Measurements from ENCODE around the gene DHTKD1.

Gene DHTKD1

DNA sequence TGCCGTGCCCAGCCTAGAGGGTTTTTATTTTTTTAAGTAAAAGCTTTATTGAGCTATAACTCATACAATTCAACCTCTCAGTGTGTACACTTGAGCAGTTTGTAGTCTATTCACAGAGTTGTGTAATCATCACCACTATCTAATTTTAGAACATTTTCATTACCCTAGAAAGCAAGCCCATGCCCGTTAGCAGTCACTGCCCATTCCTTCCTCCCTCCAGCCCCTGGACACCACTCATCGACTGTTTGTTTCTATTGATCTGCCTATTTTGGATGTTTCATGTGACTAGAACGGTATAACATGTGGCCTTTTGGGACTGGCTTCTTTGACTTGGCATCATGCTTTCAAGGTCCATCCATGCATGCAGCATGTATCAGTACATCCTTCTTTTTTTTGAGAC, 35.0 kb downstream of the DHTKD1 start:
- Histone ChIP-seq H3K36me3 (peaks cover 93% of the 10 kb centered on the region), H3K9me3 (no peaks in the 10 kb centered on the region), H3K27ac (no peak overlapping the region), H3K4me3 (ENCODE audit: low read depth in 1 of 2, low read length in 1 of 2) (no peak overlapping the region), H3K4me1 (ENCODE audit: control insufficient read depth in 1 of 2, insufficient read depth in 1 of 2, low read depth in 1 of 2, low read length in 1 of 2) (peaks cover 0 to 4% of the 10 kb centered on the region in 2 experiments), H3K27me3 (no peaks in the 10 kb centered on the region)
- TF ChIP-seq, protein P1, sequence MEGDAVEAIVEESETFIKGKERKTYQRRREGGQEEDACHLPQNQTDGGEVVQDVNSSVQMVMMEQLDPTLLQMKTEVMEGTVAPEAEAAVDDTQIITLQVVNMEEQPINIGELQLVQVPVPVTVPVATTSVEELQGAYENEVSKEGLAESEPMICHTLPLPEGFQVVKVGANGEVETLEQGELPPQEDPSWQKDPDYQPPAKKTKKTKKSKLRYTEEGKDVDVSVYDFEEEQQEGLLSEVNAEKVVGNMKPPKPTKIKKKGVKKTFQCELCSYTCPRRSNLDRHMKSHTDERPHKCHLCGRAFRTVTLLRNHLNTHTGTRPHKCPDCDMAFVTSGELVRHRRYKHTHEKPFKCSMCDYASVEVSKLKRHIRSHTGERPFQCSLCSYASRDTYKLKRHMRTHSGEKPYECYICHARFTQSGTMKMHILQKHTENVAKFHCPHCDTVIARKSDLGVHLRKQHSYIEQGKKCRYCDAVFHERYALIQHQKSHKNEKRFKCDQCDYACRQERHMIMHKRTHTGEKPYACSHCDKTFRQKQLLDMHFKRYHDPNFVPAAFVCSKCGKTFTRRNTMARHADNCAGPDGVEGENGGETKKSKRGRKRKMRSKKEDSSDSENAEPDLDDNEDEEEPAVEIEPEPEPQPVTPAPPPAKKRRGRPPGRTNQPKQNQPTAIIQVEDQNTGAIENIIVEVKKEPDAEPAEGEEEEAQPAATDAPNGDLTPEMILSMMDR (IDR thresholded peaks at IDR 0.05): no peak

DNA sequence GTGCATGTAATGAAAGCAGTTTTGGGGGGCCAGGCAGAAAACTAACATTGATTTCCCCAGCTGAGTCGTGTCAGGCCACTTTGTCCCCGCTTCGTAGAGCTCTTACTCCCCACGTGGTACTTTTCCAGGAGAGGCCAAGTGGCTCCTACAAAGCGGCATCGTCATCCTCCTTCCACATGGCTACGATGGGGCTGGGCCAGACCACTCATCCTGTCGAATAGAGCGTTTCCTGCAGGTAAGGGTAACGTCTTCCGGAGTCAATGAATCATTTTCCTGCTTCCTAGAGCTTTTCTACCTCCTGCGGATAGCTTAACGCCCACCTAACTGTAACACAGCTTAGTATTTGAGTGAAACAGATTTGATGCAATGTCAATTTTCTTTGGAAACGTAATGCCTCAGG, 39.0 kb downstream of the DHTKD1 start:
- no peak overlapping the region for H3K4me3 ChIP-seq (ENCODE audit: low read depth in 1 of 2, low read length in 1 of 2)
- peaks cover 6 to 7% of the 10 kb centered on the region in 2 experiments for H3K4me1 ChIP-seq (ENCODE audit: control insufficient read depth in 1 of 2, insufficient read depth in 1 of 2, low read depth in 1 of 2, low read length in 1 of 2)
- TF ChIP-seq, protein P1 (IDR thresholded peaks at IDR 0.05): no peak
- H3K36me3 ChIP-seq: peaks cover 94% of the 10 kb centered on the region
- H3K27ac ChIP-seq: no peak overlapping the region
- no peaks in the 10 kb centered on the region for H3K9me3 ChIP-seq
- no peaks in the 10 kb centered on the region for H3K27me3 ChIP-seq

DNA sequence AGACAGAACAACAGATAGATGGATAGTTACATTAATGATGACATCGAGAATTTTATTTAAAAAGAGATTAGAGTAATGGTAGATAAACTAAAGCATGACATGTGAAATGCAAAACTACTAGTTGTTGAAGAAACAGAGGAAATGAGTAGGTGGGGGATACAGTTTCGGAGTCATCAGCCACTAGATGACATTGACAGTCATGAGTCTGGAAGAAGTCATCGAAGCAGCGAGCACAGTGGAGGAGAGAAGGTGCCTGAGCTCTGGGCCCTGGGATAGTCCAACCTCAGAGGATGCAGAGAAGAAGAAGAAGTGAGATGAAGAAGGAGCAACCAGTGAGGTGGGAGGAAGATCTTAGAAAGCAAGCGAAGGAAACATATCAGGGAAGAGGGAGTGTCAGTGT, 40.5 kb downstream of the DHTKD1 start:
- TF ChIP-seq, protein P1 (IDR thresholded peaks at IDR 0.05): no peak
- Histone ChIP-seq H3K4me1 (ENCODE audit: control insufficient read depth in 1 of 2, insufficient read depth in 1 of 2, low read depth in 1 of 2, low read length in 1 of 2) (peaks cover 8 to 14% of the 10 kb centered on the region in 2 experiments), H3K36me3 (peaks cover 94% of the 10 kb centered on the region), H3K27ac (no peak overlapping the region), H3K9me3 (no peaks in the 10 kb centered on the region), H3K4me3 (ENCODE audit: low read depth in 1 of 2, low read length in 1 of 2) (no peak overlapping the region), H3K27me3 (no peaks in the 10 kb centered on the region)

DNA sequence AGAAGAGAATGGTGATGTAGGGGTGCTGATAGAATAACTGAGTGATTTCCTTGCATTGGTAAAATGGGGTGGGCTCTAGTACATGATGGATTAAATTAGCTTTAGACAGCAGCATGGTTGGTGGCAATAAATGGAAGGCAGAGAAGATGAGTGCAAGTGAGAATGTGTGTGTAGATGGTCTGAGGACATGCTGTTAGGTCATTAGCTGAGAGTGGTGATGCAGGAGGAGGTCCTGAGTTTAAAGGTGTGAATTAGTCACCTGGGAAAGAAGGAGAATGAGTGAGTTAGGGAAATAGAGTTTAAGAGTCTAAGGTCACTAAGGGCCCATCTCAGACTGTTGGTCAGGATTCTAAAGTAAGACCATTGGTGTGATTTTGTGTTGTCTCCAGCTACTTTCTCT, 42.8 kb downstream of the DHTKD1 start:
- H3K4me1 ChIP-seq (ENCODE audit: control insufficient read depth in 1 of 2, insufficient read depth in 1 of 2, low read depth in 1 of 2, low read length in 1 of 2): peaks cover 8 to 14% of the 10 kb centered on the region in 2 experiments
- H3K36me3 ChIP-seq: peaks cover 91% of the 10 kb centered on the region
- no peak overlapping the region for H3K27ac ChIP-seq
- H3K4me3 ChIP-seq (ENCODE audit: low read depth in 1 of 2, low read length in 1 of 2): no peak overlapping the region
- H3K27me3 ChIP-seq: no peaks in the 10 kb centered on the region
- H3K9me3 ChIP-seq: no peaks in the 10 kb centered on the region
- TF ChIP-seq, protein P1 (IDR thresholded peaks at IDR 0.05): no peak

DNA sequence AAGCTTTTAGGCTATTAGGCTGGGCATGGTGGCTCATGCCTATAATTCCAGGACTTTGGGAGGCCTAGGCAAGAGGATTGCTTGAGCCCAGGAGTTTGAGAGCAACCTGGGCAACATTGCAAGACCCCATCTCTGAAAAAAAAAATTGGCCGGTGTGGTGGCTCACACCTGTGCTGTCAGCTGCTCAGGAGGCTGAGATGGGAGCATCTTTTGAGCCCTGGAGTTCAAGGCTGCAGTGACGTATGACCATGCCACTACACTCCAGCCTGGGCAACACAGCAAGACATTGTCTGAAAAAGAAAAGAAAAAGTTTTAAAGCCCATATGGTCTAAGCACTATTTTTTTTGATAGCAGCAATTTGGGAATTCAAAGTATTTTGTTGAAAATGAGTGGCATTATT, 44.9 kb downstream of the DHTKD1 start:
- TF ChIP-seq, protein P1 (IDR thresholded peaks at IDR 0.05): no peak
- Histone ChIP-seq H3K4me1 (ENCODE audit: control insufficient read depth in 1 of 2, insufficient read depth in 1 of 2, low read depth in 1 of 2, low read length in 1 of 2) (peaks cover 8 to 14% of the 10 kb centered on the region in 2 experiments), H3K36me3 (peaks cover 88% of the 10 kb centered on the region), H3K4me3 (ENCODE audit: low read depth in 1 of 2, low read length in 1 of 2) (no peak overlapping the region), H3K27me3 (no peaks in the 10 kb centered on the region), H3K9me3 (no peaks in the 10 kb centered on the region), H3K27ac (no peak overlapping the region)

DNA sequence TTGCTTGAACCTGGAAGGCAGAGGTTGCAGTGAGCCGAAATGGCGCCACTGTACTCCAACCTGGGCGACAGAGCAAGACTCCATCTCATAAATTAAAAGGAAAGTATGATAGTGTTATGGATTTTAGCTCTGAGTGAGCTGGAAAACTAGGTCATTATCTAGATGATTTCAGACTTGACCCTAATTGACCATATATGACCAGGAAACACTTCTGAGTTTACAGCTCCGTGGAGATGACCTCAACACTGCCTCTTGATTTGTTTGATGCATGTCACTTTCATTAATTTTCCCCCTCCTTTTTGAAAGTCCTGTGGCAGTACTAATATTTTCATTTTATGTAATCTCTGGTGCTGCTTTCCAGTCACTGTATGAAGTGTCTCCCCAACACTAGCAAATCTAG, 52.9 kb downstream of the DHTKD1 start:
- TF ChIP-seq, protein P1 (IDR thresholded peaks at IDR 0.05): no peak
- Histone ChIP-seq H3K4me1 (ENCODE audit: control insufficient read depth in 1 of 2, insufficient read depth in 1 of 2, low read depth in 1 of 2, low read length in 1 of 2) (no peaks in the 10 kb centered on the region), H3K27me3 (no peaks in the 10 kb centered on the region), H3K36me3 (peaks cover 76% of the 10 kb centered on the region), H3K9me3 (no peaks in the 10 kb centered on the region), H3K4me3 (ENCODE audit: low read depth in 1 of 2, low read length in 1 of 2) (no peak overlapping the region), H3K27ac (no peak overlapping the region)

Data from neutrophil (primary cell).